ENCODE results near the gene S100PBP. TPM values are rescaled to one million over a fixed set of nuclear protein-coding genes. Genes with fewer than 3 reads are reported as not detected.
"Not testable (repeated sequence)": the region's sequence is repeated elsewhere in the genome, so short reads cannot be mapped to it uniquely, and the experiment has no call there.

Gene S100PBP
- total RNA-seq, 1 donor from 2014 or later, result 11.1 TPM

DNA sequence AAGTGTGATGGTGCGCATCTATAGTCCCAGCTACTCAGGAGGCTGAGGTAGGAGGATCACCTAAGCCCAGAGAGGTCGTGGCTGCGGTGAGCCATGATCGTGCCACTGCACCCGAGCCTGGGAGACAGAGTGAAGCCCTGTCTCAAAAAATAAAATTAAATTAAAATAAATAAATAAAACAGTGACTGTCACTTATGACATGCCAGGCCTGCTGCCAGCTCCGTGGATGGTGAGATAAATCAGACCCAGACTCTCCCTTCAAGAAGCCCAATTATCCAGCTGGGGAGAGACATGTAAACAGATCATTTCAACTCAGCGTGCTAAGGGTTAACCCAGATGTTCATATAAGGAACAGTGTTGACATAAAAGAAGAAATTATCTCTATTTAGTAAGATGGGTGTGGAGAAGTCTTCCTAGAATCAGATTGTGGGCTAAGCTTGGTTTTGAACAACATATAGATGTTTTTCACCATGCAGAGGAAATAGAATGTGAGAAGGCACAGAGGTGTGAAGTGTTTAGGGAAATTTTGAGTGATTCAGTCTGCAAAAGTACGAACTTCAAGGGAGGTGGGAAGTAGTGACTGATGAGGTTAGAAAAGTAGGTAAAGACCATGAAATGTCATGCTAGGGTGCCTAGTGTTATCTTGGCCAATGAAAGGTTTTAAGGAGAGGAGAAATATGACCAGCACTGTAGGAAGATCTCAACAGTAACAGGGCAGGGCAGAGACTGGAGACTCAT is 18.6 kb upstream of the S100PBP start:
- intact Hi-C loops (cut with micrococcal nuclease), result no loop called here
- no peak for DNase-seq
- Histone ChIP-seq H3K27ac (replicated peaks) (no peak overlapping the region), H3K4me3 (no peak overlapping the region), H3K36me3 (peaks cover 70% of the 10 kb centered on the region), H3K9me3 (replicated peaks) (no peaks in the 10 kb centered on the region), H3K27me3 (ENCODE audit: low read depth) (no peaks in the 10 kb centered on the region), H3K4me1 (no peaks in the 10 kb centered on the region)
- no peak for TF ChIP-seq CTCF (IDR thresholded peaks at IDR 0.05; ENCODE audit: borderline replicate concordance)

- no peak for DNase-seq
- Histone ChIP-seq H3K27me3 (ENCODE audit: low read depth) (no peaks in the 10 kb centered on the region), H3K9me3 (replicated peaks) (no peaks in the 10 kb centered on the region), H3K4me1 (peaks cover 2% of the 10 kb centered on the region), H3K36me3 (peaks cover 63% of the 10 kb centered on the region), H3K4me3 (no peak overlapping the region), H3K27ac (replicated peaks) (no peak overlapping the region)
- intact Hi-C loops (cut with micrococcal nuclease), result no loop called here
- no peak for TF ChIP-seq CTCF (IDR thresholded peaks at IDR 0.05; ENCODE audit: borderline replicate concordance)
These were observed 16.2 kb upstream of the S100PBP start for GRCh38 chr1:32801096-32801715.

DNA sequence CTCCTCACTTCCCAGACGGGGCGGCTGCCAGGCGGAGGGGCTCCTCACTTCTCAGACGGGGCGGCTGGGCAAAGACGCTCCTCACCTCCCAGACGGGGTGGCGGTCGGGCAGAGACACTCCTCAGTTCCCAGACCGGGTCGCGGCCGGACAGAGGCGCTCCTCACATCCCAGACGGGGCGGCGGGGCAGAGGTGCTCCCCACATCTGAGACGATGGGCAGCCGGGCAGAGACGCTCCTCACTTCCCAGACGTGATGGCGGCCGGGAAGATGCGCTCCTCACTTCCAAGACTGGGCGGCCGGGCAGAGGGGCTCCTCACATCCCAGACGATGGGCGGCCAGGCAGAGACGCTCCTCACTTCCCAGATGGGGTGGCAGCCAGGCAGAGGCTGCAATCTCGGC is 13.0 kb upstream of the S100PBP start:
- DNase-seq; H3K9me3 ChIP-seq (replicated peaks); H3K4me3 ChIP-seq; intact Hi-C loops (cut with micrococcal nuclease); H3K27ac ChIP-seq (replicated peaks); H3K27me3 ChIP-seq (ENCODE audit: low read depth): not testable (repeated sequence)
- Histone ChIP-seq H3K36me3 (peaks cover 65% of the 10 kb centered on the region), H3K4me1 (peaks cover 16% of the 10 kb centered on the region)

GRCh38 chr1:32806290-32806689 is 11.2 kb upstream of the S100PBP start:
- Histone ChIP-seq H3K27me3 (ENCODE audit: low read depth) (no peaks in the 10 kb centered on the region), H3K27ac (replicated peaks) (no peak overlapping the region), H3K4me1 (peaks cover 16% of the 10 kb centered on the region), H3K36me3 (peaks cover 69% of the 10 kb centered on the region), H3K9me3 (replicated peaks) (no peaks in the 10 kb centered on the region), H3K4me3 (no peak overlapping the region)
- TF ChIP-seq CTCF (IDR thresholded peaks at IDR 0.05; ENCODE audit: borderline replicate concordance), result no peak
- DNase-seq, result no peak
- intact Hi-C loops (cut with micrococcal nuclease), result no loop called here

- intact Hi-C loops (cut with micrococcal nuclease), result no loop called here
- Histone ChIP-seq H3K27me3 (ENCODE audit: low read depth) (no peaks in the 10 kb centered on the region), H3K4me1 (peaks cover 16% of the 10 kb centered on the region), H3K36me3 (peaks cover 64% of the 10 kb centered on the region), H3K4me3 (no peak overlapping the region), H3K27ac (replicated peaks) (no peak overlapping the region), H3K9me3 (replicated peaks) (no peaks in the 10 kb centered on the region)
- no peak for TF ChIP-seq CTCF (IDR thresholded peaks at IDR 0.05; ENCODE audit: borderline replicate concordance)
- no peak for DNase-seq
These were observed 10.4 kb upstream of the S100PBP start for GRCh38 chr1:32806910-32807523.

DNA sequence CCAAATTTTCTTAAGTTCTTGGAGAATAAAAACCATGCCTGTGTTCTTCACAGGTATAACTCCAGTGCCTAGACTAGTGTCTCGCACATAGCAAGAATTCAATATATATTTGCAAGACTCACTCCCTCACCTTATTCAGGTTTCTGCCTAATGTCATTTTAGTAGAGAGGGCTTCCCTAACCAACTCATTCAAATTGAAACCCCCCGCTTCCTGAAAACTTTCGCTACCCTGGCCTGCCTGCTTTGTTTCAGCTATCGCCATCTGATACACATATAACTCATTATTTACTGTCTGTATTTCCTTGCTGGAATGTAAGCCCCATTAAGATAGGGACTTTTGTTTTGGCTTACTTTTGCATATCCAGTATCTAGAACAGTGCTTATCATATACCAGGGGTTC is 8.9 kb upstream of the S100PBP start:
- intact Hi-C loops (cut with micrococcal nuclease), result no loop called here
- Histone ChIP-seq H3K4me3 (no peak overlapping the region), H3K9me3 (replicated peaks) (no peaks in the 10 kb centered on the region), H3K4me1 (peaks cover 30% of the 10 kb centered on the region), H3K27ac (replicated peaks) (no peak overlapping the region), H3K27me3 (ENCODE audit: low read depth) (no peaks in the 10 kb centered on the region), H3K36me3 (peaks cover 49% of the 10 kb centered on the region)
- no peak for DNase-seq
- TF ChIP-seq CTCF (IDR thresholded peaks at IDR 0.05; ENCODE audit: borderline replicate concordance), result no peak
